Endothelial cell of umbilical vein (primary cell): ENCODE data around the gene HOXA9. TPM values are rescaled to one million over a fixed set of nuclear protein-coding genes. Genes with fewer than 3 reads are reported as not detected.
A peak's percentile ranks its signal among the peaks of the same experiment; 100 is the strongest.

Experiments
- BruUV-seq: library from RNA; stranded (reverse); fragments of 400-500 nt; replicated peaks from 2 replicates; lab custom pipeline; 2021; lab: Mats Ljungman, UMichigan
- CTCF ChIA-PET: fragments of 300-600, 350-600 bp; sonication (Branson Sonifier 250); formaldehyde crosslinking; loops from one replicate; lab custom pipeline; 2021; ENCODE audit warnings: antibody characterized with exemption, inconsistent platforms; lab: Charles Lee
- POLR2A ChIA-PET: fragments of 300-600, 350-600 bp; sonication (Branson Sonifier 250); formaldehyde crosslinking; loops from one replicate; lab custom pipeline; 2021; ENCODE audit warnings: antibody characterized with exemption, inconsistent platforms; lab: Charles Lee
- DNase-seq: peaks from one replicate; pipeline ENCODE4 v3.0.0-alpha.2; 2011; ENCODE audit warnings: low read depth, low spot score
- FAIRE-seq: peaks from 2 replicates; lab custom pipeline; 2011; peaks lifted over from hg19 to GRCh38; lab: Jason Lieb, UNC
- H2AFZ ChIP-seq: 2 replicates; pipeline ENCODE4 v1.6.0; 2012; ENCODE audit warnings: low read depth, low read length, control low read depth, inconsistent platforms
- H3K27ac ChIP-seq: 2 replicates; pipeline ENCODE4 v1.5.1; 2011; ENCODE audit warnings: low read depth, mild to moderate bottlenecking, control low read depth, low read length, moderate library complexity; ENCODE audit not compliant: insufficient read depth
- H3K27me3 ChIP-seq, 2 experiments: 2 replicates each; pipeline versions ENCODE4 v1.6.0 to v1.6.1; 2011; ENCODE audit warnings: low read length in 2 of 2, mixed read lengths in 1 of 2; ENCODE audit not compliant: control insufficient read depth in 2 of 2, insufficient read depth in 2 of 2
- H3K36me3 ChIP-seq, 2 experiments: 2 replicates in 1 of 2; 3 replicates in 1 of 2; pipeline ENCODE4 v1.5.1; 2011; ENCODE audit warnings: low read length in 2 of 2, mild to moderate bottlenecking in 1 of 2, moderate library complexity in 1 of 2; ENCODE audit not compliant: control insufficient read depth in 2 of 2, insufficient read depth in 2 of 2; ENCODE audit errors: extremely low read depth in 1 of 2
- H3K4me1 ChIP-seq: 3 replicates; pipeline ENCODE4 v1.5.1; 2011; ENCODE audit warnings: mild to moderate bottlenecking, low read length; ENCODE audit not compliant: control insufficient read depth, insufficient read depth; ENCODE audit errors: extremely low read depth
- H3K4me2 ChIP-seq: 2 replicates; pipeline ENCODE4 v1.6.1; 2011; ENCODE audit warnings: low read length, control low read depth, mixed read lengths; ENCODE audit not compliant: insufficient read depth
- H3K4me3 ChIP-seq, 3 experiments: fragments of 200-600 bp in 1 of 3; sonication (generic), shearing (Covaris generic) in 1 of 3; replicated peaks in 1 of 3; 2 replicates each; pipeline ENCODE4 v1.5.1; 2011 to 2016; ENCODE audit warnings: control low read depth in 3 of 3, low read length in 3 of 3, mild to moderate bottlenecking in 2 of 3, inconsistent platforms in 1 of 3, low read depth in 1 of 3, moderate library complexity in 1 of 3; ENCODE audit not compliant: insufficient read depth in 1 of 3
- H3K79me2 ChIP-seq: 2 replicates; pipeline ENCODE4 v1.6.0; 2012; ENCODE audit warnings: low read length, inconsistent platforms; ENCODE audit not compliant: control insufficient read depth, insufficient read depth
- H3K9ac ChIP-seq: replicated peaks from 2 replicates; pipeline ENCODE3; 2011; ENCODE audit warnings: low read length, control low read depth; ENCODE audit not compliant: insufficient read depth; ENCODE audit errors: extremely low read depth
- H3K9me1 ChIP-seq: replicated peaks from 3 replicates; pipeline ENCODE4 v1.6.0; 2011; ENCODE audit warnings: mild to moderate bottlenecking, low read length; ENCODE audit not compliant: control insufficient read depth, insufficient read depth; ENCODE audit errors: extremely low read depth
- H3K9me3 ChIP-seq: replicated peaks from 2 replicates; pipeline ENCODE4 v1.5.1; 2012; ENCODE audit warnings: low read length, inconsistent platforms; ENCODE audit not compliant: control insufficient read depth, insufficient read depth
- H4K20me1 ChIP-seq: replicated peaks from 2 replicates; pipeline ENCODE3; 2011; ENCODE audit warnings: mild to moderate bottlenecking, low read length; ENCODE audit not compliant: control insufficient read depth, insufficient read depth; ENCODE audit errors: extremely low read depth
- EZH2 ChIP-seq: IDR thresholded peaks from 2 replicates; pipeline ENCODE4 v1.6.1; 2012; ENCODE audit warnings: borderline replicate concordance, low read depth, mild to moderate bottlenecking, moderate library complexity, low read length, inconsistent platforms; ENCODE audit not compliant: severe bottlenecking
- JUN ChIP-seq: IDR thresholded peaks from 2 replicates; pipeline ENCODE4 v1.6.1; 2011; ENCODE audit warnings: borderline replicate concordance, low read depth; ENCODE audit not compliant: insufficient read length, insufficient read depth
- dilution Hi-C: fragments of 300-500 bp; cut with MboI; formaldehyde crosslinking; loops from one replicate; pipeline ENCODE4 v1.15.0; 2019; ENCODE audit warnings: low sequenced_read_pairs; ENCODE audit not compliant: extremely low pct_ligation_motif_present
- intact Hi-C: fragments of 100-400 bp; cut with micrococcal nuclease; formaldehyde crosslinking; loops from one replicate; pipeline ENCODE4 v1.10.0; 2022
- polyA plus RNA-seq, 4 experiments: library from polyadenylated mRNA; depleted of rRNA in 3 of 4; stranded (reverse) in 3 of 4; unstranded in 1 of 4; fragments of >200 nt; gene quantifications; 2 replicates each; pipeline versions ENCODE4 v1.2.1 to v1.2.3, GENCODE V29; 2011 to 2012; ENCODE audit warnings: missing spikeins in 1 of 4
- total RNA-seq: library from RNA; stranded (reverse); gene quantifications from 2 replicates; pipeline ENCODE4 v1.2.3, GENCODE V29; 2021

HOXA9 gene
- total and polyA plus RNA-seq, 2 donors (not counting 3 experiments of a cell fraction or from before 2014, with no cell fraction given) = 47.2 to 61.6 TPM

- CTCF ChIA-PET = interaction anchor here (0.7 to 2.9 kb wide), 18 partner anchors 9 to 896 kb away, joined by 3 to 24 read pairs (median 4); partner anchors contain the start of gene HOXA11
- dilution Hi-C loops = no loop called here
- Histone ChIP-seq H3K27ac (no peak within 1 kb of the TSS), H3K9ac (no peak within 1 kb of the TSS), H3K27me3 (peaks cover 75 to 94% of the 10 kb centered on the region in 2 experiments), H3K9me3 (no peaks in the 10 kb centered on the region), H3K36me3 (no peaks in the 10 kb centered on the region), H2AFZ (peak within 1 kb of the TSS; percentile 75), H4K20me1 (no peaks in the 10 kb centered on the region), H3K4me3 (peak within 1 kb of the TSS; percentile 19 to 47 (median 34)), H3K79me2 (no peaks in the 10 kb centered on the region), H3K9me1 (no peaks in the 10 kb centered on the region), H3K4me1 (peaks cover 18% of the 10 kb centered on the region), H3K4me2 (peak within 1 kb of the TSS; percentile 75)
- TF ChIP-seq EZH2 (peak; percentile 53), JUN (no peak)
- POLR2A ChIA-PET = no interaction called here
- DNase-seq (no peak), FAIRE-seq (peak; percentile 40)
- no TSS peak for BruUV-seq
- intact Hi-C loops = loop anchor here (1.0 to 2.0 kb wide), 2 partner anchors 39 to 376 kb away; no protein-coding TSS in a partner anchor
These were observed 34.8 kb upstream of the HOXA9 start, which contains the start of gene HOXA13 for GRCh38 chr7:27199849-27200760. TSS of gene HOXA13 (minus strand) at chr7:27200091. CDS start at chr7:27200077, 14 bp downstream.
